Endometrium (tissue), 2 donors: ENCODE results near the gene IFNG.

Experiments used
- FAIRE-seq: peaks from 2 replicates; lab custom pipeline; 2012; peaks lifted over from hg19 to GRCh38; lab: Jason Lieb, UNC
- donor health status: control.
- donor health status: control.

Gene IFNG

GRCh38 chr12:68166317-68166831 lies 6.8 kb upstream of the IFNG start:
- no peak for FAIRE-seq

- FAIRE-seq: no peak
These were observed 4.1 kb upstream of the IFNG start for GRCh38 chr12:68163560-68164081.

GRCh38 chr12:68162374-68162773 lies 2.8 kb upstream of the IFNG start:
- FAIRE-seq: no peak

DNA sequence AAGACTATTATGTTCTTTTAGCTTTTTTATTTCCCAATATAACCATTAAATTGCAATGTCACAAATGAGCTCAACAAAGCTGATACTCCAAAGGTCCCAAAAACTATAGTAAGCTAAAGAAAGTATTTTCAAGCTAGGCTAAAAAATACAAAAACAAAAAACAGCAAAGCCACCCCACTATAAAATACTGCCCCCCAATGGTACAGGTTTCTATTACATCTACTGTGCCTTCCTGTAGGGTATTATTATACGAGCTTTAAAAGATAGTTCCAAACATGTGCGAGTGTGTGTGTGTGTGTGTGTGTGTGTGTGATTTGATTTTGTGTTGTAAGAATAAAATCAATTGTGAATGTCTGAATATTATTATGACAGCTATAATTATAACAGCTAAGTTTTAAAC lies 1.1 kb downstream of the IFNG start:
- no peak for FAIRE-seq

DNA sequence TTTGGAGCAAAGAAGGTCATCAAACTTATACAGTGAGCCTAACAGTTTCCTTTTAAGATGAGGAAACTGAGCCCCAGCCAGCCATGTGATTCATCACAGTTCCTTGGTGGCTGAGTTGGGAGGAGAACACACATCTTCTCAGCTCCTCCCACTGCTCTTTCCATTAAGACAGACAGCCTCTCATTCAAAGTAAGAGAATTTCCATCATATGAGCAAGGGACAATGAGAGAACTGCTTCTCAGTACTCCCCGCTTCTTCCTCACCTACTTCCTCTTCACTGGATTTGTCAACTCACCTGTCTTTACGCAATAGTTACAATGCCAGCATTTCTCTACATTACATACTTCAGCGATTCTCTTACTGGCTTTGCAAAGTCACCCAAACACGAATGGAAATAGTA lies 2.2 kb downstream of the IFNG start:
- no peak for FAIRE-seq

- FAIRE-seq: no peak
These were observed 2.9 kb downstream of the IFNG start for GRCh38 chr12:68156636-68157035.

- no peak for FAIRE-seq
These were observed 4.8 kb downstream of the IFNG start for GRCh38 chr12:68154779-68155178.

DNA sequence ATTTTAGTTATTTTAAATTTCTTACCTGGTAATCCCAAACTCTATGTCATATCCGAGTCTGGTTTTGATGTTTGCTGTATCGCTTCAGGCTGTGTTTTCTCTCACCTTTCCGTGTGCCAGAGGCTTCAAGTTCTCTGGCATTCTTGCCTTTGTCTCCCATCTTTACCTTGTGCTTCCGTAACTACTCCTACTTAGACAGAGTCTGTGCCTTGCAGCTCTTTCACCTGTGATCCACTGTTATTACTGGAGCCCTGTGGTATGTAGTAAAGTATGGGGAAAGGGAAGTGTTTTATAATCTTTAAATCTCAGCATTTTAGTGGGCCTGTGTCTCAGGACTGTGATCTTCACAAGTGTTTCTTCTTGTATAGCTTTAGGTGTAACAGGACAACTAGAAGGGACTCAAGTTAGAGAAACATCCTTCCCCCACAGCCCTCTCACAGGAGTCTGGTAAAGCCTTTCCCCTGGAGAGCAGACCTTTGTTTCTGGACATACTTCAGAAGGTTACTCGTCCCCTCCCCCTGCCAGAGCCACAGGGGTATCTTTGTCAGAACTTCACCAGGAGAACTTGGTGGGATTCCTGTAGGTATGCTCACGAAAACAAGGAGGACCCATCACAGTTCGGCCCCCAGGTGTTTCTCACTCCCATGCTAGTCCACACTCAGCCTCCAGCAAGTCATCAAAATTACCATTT lies 11.1 kb downstream of the IFNG start:
- FAIRE-seq: no peak

GRCh38 chr12:68140556-68140955 lies 19.0 kb downstream of the IFNG start:
- FAIRE-seq: no peak

GRCh38 chr12:68139941-68140340 lies 19.6 kb downstream of the IFNG start:
- no peak for FAIRE-seq

DNA sequence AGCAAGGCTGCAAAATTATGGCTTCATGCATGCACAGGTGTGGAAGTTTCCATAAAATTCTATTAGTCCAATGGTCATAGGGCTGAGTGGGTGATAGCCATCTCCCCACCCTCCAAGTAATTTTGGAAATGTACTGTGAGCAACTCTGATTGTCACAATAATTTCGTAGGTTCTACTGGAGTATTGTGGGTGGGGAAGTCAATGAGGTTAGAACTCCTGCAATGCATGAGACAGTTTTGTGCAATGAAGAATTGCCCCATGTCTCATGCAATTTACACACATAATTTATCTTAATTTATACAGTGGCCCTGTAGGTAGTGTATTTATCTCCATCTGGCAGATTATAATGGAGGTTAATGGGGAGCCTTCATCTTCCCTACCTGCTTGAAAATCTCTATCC lies 20.5 kb downstream of the IFNG start:
- no peak for FAIRE-seq

DNA sequence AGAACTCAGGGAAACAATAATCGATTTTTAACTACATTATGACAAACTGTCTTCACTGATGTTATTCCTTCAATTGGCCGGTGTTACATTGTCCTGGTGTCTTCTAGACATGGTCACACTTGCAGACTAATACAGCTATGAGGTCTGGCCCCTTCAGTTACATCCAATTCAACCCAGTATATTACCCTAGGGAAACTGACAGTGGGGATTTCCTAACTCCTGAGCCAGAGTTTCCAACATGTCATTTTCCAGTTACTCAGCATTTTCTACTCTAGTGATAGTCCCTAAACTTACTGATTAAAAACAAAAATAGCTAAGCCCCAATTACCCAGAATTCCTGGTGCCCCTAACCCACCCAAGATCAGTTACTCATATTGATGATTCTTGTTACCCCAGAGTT lies 21.1 kb downstream of the IFNG start:
- no peak for FAIRE-seq

DNA sequence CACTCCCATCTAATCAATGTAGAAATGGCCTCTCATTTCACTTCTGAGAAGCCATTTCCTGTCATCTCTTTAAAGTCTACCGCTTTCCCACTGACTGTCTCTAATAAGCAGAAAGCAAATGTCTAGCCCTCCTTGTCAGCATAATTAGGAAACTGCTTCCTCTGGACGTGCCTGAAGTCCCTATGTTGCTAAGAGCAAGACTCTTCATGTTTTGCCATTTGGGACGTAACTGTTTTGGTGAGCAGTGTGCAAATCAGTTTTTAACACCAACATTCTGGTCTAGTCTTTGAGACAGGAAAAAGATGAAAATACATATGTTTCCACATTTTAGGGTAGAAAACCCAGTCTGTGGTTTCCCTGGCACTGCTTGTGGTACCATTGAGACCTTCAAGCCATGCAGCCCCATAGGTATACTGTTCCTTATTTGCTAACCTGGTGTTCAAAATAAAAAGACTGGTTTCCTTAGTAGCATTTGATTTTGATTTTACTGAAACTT lies 22.2 kb downstream of the IFNG start:
- FAIRE-seq: no peak

GRCh38 chr12:68135520-68135919 lies 24.0 kb downstream of the IFNG start:
- FAIRE-seq: no peak

DNA sequence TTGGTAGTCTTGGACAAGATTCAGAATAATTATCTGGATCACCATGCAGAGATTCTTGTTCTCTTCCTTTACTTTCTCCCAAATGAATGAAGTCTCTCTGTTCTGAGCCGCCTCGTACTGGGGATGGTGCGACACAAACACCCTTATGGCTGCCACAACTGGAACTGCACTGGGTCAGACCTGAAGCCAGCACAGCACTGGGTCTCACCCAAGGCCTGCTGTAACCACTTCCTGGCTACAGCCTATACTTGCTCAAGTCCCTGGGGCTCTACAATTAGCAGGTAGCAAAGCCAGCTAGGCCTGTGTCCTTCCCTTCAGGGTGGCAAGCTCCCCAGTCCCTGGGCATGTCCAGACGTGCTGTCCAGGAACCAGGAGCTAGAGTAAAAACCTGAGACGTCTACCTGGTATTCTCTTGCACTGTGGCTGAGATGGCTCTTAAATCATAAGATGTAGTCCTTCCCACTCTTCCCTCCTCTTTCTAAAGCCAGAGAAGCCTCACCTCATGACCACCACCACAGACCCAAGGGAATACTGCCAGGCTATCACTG lies 27.6 kb downstream of the IFNG start:
- FAIRE-seq: no peak

DNA sequence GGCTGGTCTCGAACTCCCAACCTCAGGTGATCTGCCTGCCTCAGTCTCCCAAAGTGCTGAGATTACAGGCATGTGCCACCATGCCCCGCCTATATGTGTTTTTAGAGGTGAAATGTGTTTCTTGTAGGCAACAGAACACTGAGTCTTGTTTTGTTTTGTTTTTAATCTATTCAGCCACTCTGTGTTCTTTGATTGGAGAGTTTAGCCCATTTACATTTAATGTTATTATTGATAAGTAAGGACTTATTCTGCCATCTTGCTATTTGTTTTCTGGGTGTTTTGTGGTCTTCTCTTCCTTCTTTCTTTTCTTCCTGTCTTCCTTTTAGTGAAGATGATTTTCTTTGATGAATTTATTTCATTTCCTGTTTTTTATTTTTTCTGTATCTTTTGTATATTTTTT lies 29.6 kb downstream of the IFNG start:
- FAIRE-seq: no peak

GRCh38 chr12:68122236-68122920 lies 37.2 kb downstream of the IFNG start:
- FAIRE-seq: no peak

GRCh38 chr12:68121143-68121542 lies 38.4 kb downstream of the IFNG start:
- FAIRE-seq: no peak

- no peak for FAIRE-seq
These were observed 39.8 kb downstream of the IFNG start for GRCh38 chr12:68119724-68120211.

- FAIRE-seq: no peak
These were observed 40.3 kb downstream of the IFNG start for GRCh38 chr12:68119250-68119649.

DNA sequence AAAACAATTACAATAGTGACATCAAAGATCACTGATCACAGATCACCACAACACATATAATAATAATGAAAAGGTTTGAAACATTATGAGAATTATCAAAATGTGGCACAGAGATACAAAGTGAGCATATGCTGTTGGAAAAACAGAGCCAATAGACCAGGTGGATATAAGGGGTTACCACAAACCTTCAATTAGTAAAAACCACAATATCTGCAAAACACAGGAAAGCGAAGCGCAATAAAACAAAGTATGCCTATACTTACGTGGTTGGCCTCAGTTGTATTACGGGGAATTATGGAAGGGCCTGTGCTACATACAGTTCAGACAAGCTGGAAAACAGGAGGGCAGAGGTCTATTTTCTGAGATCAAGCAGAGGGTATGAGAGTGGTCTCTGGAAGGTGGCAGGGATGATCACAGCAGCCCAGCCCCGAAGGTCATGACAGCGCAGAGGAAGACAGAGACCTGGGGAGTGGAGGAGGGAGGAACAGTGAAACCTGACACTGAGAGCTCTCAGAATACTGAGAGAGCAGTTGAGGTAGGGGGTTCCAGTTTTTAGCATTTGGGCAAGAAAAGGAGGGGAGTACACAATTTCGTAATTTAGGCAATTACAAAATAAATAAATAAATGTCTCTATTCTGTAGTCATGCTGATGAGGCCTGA lies 41.3 kb downstream of the IFNG start:
- FAIRE-seq: no peak

DNA sequence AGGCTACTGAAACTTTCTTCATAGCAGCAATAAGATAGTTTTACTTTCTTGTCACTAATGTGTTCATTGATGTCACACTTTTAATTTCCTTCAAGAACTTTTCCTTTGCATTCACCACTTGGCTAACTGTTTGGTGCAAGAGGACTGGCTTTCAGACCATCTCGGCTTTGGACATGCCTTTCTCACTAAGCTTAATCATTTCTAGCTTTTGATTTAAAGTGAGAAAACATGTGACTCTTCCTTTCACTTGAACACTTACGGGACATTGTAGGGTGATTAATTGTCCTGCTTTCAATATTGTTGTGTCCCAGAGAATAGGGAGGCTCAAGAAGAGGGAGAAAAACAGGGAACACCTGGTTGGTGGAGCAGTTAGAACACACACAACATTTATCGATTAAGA lies 41.9 kb downstream of the IFNG start:
- FAIRE-seq: no peak
